Tibial artery (tissue), 4 donors: Measurements from ENCODE around the gene DIDO1.

Experiments
- DNase-seq, 2 donors: peaks; one replicate each; pipeline ENCODE4 v3.0.0-alpha.2; 2019
- H3K27ac ChIP-seq, 2 donors: fragments of 200-600 bp; sonication (generic) in 1 of 2; 1 replicate in 1 of 2; 2 replicates in 1 of 2; pipeline ENCODE4 v1.5.1; 2018 to 2019; ENCODE audit warnings: mild to moderate bottlenecking in 1 of 2
- H3K27me3 ChIP-seq, 2 donors: fragments of 200-600 bp; sonication (generic) in 1 of 2; one replicate each; pipeline versions ENCODE4 v1.5.1 to v1.6.0; 2016 to 2019
- H3K36me3 ChIP-seq, 3 donors: fragments of 200-600 bp; sonication (generic) in 2 of 3; one replicate each; pipeline ENCODE4 v1.5.1; 2016 to 2019; ENCODE audit warnings: mild to moderate bottlenecking in 2 of 3
- H3K4me1 ChIP-seq, 4 donors: fragments of 200-600 bp; sonication (generic) in 2 of 4; 1 replicate in 3 of 4; 2 replicates in 1 of 4; pipeline ENCODE4 v1.5.1; 2016 to 2019
- H3K4me3 ChIP-seq, 2 donors: fragments of 200-600 bp; sonication (generic) in 1 of 2; 1 replicate in 1 of 2; 2 replicates in 1 of 2; pipeline ENCODE4 v1.5.1; 2018 to 2019; ENCODE audit warnings: mild to moderate bottlenecking in 2 of 2
- H3K9me3 ChIP-seq, 3 donors: fragments of 200-600 bp; sonication (generic) in 1 of 3; one replicate each; pipeline ENCODE4 v1.5.1; 2016 to 2019
- CTCF ChIP-seq, 2 experiments: fragments of 200-600 bp in 1 of 2; fragments of 450-650 bp in 1 of 2; IDR thresholded peaks; one replicate each; pipeline ENCODE4 v1.5.1; 2017 to 2019; ENCODE audit warnings: antibody characterized with exemption in 2 of 2, mild to moderate bottlenecking in 1 of 2, moderate library complexity in 1 of 2
- intact Hi-C: fragments of 100-400 bp; cut with DNase I; formaldehyde crosslinking; loops from one replicate; pipeline ENCODE4 v1.15.0; 2023; ENCODE audit warnings: low total_unique reads

DIDO1 gene

GRCh38 chr20:62922451-62922921 is 3.8 kb downstream of the DIDO1 start:
- Histone ChIP-seq H3K9me3 (no peaks in the 10 kb centered on the region), H3K27ac (peak overlapping the region; percentile 60 to 94), H3K36me3 (no peaks in the 10 kb centered on the region), H3K27me3 (no peaks in the 10 kb centered on the region), H3K4me3 (no peak overlapping the region), H3K4me1 (peaks cover 0 to 88% (median 71%) of the 10 kb centered on the region in 4 donors)
- intact Hi-C loops = no loop called here
- no peak for TF ChIP-seq CTCF (IDR thresholded peaks at IDR 0.05)
- peak in 1 of 2 donors; percentile 53 for DNase-seq

GRCh38 chr20:62921119-62921687 is 5.1 kb downstream of the DIDO1 start:
- peak in 1 of 2 donors; percentile 69 for DNase-seq
- no peak overlapping the region for H3K4me3 ChIP-seq
- intact Hi-C loops = no loop called here
- H3K27ac ChIP-seq = peak overlapping the region in 1 of 2 donors; percentile 28
- no peaks in the 10 kb centered on the region for H3K36me3 ChIP-seq
- no peaks in the 10 kb centered on the region for H3K27me3 ChIP-seq
- TF ChIP-seq CTCF (IDR thresholded peaks at IDR 0.05) = peak; percentile 37 to 47
- no peaks in the 10 kb centered on the region for H3K9me3 ChIP-seq
- H3K4me1 ChIP-seq = peaks cover 0 to 91% (median 74%) of the 10 kb centered on the region in 4 donors

GRCh38 chr20:62920039-62920645 is 6.2 kb downstream of the DIDO1 start:
- peaks cover 0 to 98% (median 79%) of the 10 kb centered on the region in 4 donors for H3K4me1 ChIP-seq

GRCh38 chr20:62918831-62919230 is 7.5 kb downstream of the DIDO1 start:
- no peaks in the 10 kb centered on the region for H3K27me3 ChIP-seq
- DNase-seq = peak in 1 of 2 donors; percentile 3
- intact Hi-C loops = no loop called here
- TF ChIP-seq CTCF (IDR thresholded peaks at IDR 0.05) = no peak
- peaks cover 0 to 98% (median 80%) of the 10 kb centered on the region in 4 donors for H3K4me1 ChIP-seq
- no peak overlapping the region for H3K4me3 ChIP-seq
- no peaks in the 10 kb centered on the region for H3K36me3 ChIP-seq
- H3K9me3 ChIP-seq = no peaks in the 10 kb centered on the region
- no peak overlapping the region for H3K27ac ChIP-seq

More at GRCh38 chr20:62920039-62920645, 6.2 kb downstream of the DIDO1 start:
- Histone ChIP-seq H3K4me3 (no peak overlapping the region), H3K27me3 (no peaks in the 10 kb centered on the region), H3K9me3 (no peaks in the 10 kb centered on the region), H3K36me3 (no peaks in the 10 kb centered on the region), H3K27ac (no peak overlapping the region)
- intact Hi-C loops = no loop called here
- TF ChIP-seq CTCF (IDR thresholded peaks at IDR 0.05) = no peak
- DNase-seq = peak in 1 of 2 donors; percentile 32

- no peak overlapping the region for H3K4me3 ChIP-seq
- peak in 1 of 2 donors; percentile 2 for DNase-seq
- intact Hi-C loops = no loop called here
- no peaks in the 10 kb centered on the region for H3K9me3 ChIP-seq
- H3K27me3 ChIP-seq = no peaks in the 10 kb centered on the region
- no peak for TF ChIP-seq CTCF (IDR thresholded peaks at IDR 0.05)
- peaks cover 0 to 6% (median 2%) of the 10 kb centered on the region in 3 donors for H3K36me3 ChIP-seq
- H3K4me1 ChIP-seq = peaks cover 0 to 98% (median 80%) of the 10 kb centered on the region in 4 donors
- H3K27ac ChIP-seq = no peak overlapping the region
These were observed 8.2 kb downstream of the DIDO1 start for GRCh38 chr20:62918147-62918546.
